ENCODE results near the gene KRT13. TPM values are rescaled to one million over a fixed set of nuclear protein-coding genes. Genes with fewer than 3 reads are reported as not detected.

The KRT13 gene
- total and polyA plus RNA-seq, 2 of the 4 experiments (the other 2 are of a cell fraction) = 0.18 to 0.56 TPM

DNA sequence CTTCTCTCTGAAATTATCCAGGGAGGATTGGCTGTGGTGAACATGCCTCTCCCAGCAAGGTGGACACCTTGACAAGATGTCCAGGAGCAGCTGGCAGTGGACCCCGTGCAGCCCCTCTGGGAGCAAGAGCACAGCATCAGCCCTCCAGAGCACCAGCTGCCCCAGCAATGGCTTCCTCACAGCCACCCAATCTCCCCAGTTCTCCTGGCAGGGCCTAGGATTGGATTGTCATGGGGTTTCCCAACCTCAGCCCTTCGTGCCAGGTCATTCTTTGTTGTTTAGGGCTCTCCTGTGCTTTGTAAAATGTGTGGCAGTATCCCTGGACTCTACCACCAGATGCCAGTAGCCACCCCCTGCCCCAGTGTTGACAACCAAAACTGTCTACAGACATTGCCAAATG lies 13.9 kb downstream of the KRT13 start:
- Histone ChIP-seq H4K8ac (ENCODE audit: low read depth in 2 of 2, low read length in 2 of 2) (no peak overlapping the region), H4K20me1 (ENCODE audit: insufficient read depth, low read length) (no peaks in the 10 kb centered on the region), H3K4me1 (ENCODE audit: control insufficient read depth, insufficient read depth, low read length) (peaks cover 15% of the 10 kb centered on the region), H4K91ac (ENCODE audit: insufficient read depth, low read depth, low read length) (no peak overlapping the region), H2BK120ac (ENCODE audit: low read depth, low read length) (no peak overlapping the region), H3K9me1 (ENCODE audit: insufficient read depth, low read length) (peaks cover 12% of the 10 kb centered on the region), H2AFZ (replicated peaks; ENCODE audit: low read length, poor library complexity) (no peak overlapping the region), H3K4ac (ENCODE audit: low read depth, low read length) (no peak overlapping the region), H2BK5ac (ENCODE audit: low read depth, low read length, poor library complexity, severe bottlenecking) (no peak overlapping the region), H2BK15ac (ENCODE audit: low read depth, low read length) (no peak overlapping the region), H3K27me3 (ENCODE audit: control insufficient read depth, insufficient read depth, low read length) (no peaks in the 10 kb centered on the region), H3K9me3 (ENCODE audit: control insufficient read depth, insufficient read depth, low read length) (no peaks in the 10 kb centered on the region), H3K4me2 (ENCODE audit: low read depth, low read length) (no peak overlapping the region), H3K56ac (ENCODE audit: extremely low read depth, insufficient read depth, low read length) (no peak overlapping the region), H4K5ac (ENCODE audit: low read depth, low read length) (no peak overlapping the region), H3K36me3 (ENCODE audit: control insufficient read depth, insufficient read depth, low read length) (no peaks in the 10 kb centered on the region), H3K14ac (replicated peaks; ENCODE audit: low read depth, low read length) (no peak overlapping the region), H2AK9ac (replicated peaks; ENCODE audit: low read depth, low read length, poor library complexity) (no peak overlapping the region), H3K9ac (ENCODE audit: low read depth, low read length) (no peak overlapping the region), H2BK20ac (ENCODE audit: low read depth, low read length) (no peak overlapping the region), H2AK5ac (ENCODE audit: low read depth, low read length) (no peak overlapping the region), H3K79me1 (ENCODE audit: low read depth in 1 of 2, low read length in 2 of 2) (no peaks in the 10 kb centered on the region), H3K18ac (ENCODE audit: low read depth, low read length) (no peak overlapping the region), H3K4me3 (ENCODE audit: insufficient read depth, low read depth, low read length) (no peak overlapping the region), H3K23ac (ENCODE audit: low read depth, low read length) (no peak overlapping the region), H3K27ac (ENCODE audit: insufficient read depth, low read length) (no peak overlapping the region)
- POLR2A ChIA-PET (ENCODE audit: unreplicated experiment) = no interaction called here
- intact Hi-C loops (cut with micrococcal nuclease) = no loop called here
- CTCF ChIA-PET = no interaction called here
- DNase-seq = no peak
- dilution Hi-C loops (cut with HindIII; ENCODE audit: low sequenced_read_pairs, unreplicated experiment) = no loop called here
- WGBS, 2 experiments (ENCODE audit: extremely low coverage in 2 of 2, insufficient read length in 1 of 2) = no CpG with 5 or more reads among the region's 2 CpGs
- ATAC-seq (ENCODE audit: low read depth) = no peak
- in situ Hi-C loops (cut with MboI; ENCODE audit: low sequenced_read_pairs) = no loop called here
- TF ChIP-seq, protein P1, sequence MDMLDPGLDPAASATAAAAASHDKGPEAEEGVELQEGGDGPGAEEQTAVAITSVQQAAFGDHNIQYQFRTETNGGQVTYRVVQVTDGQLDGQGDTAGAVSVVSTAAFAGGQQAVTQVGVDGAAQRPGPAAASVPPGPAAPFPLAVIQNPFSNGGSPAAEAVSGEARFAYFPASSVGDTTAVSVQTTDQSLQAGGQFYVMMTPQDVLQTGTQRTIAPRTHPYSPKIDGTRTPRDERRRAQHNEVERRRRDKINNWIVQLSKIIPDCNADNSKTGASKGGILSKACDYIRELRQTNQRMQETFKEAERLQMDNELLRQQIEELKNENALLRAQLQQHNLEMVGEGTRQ (IDR thresholded peaks at IDR 0.05; ENCODE audit: low read depth, low read length) = no peak
- TF ChIP-seq, protein P2, sequence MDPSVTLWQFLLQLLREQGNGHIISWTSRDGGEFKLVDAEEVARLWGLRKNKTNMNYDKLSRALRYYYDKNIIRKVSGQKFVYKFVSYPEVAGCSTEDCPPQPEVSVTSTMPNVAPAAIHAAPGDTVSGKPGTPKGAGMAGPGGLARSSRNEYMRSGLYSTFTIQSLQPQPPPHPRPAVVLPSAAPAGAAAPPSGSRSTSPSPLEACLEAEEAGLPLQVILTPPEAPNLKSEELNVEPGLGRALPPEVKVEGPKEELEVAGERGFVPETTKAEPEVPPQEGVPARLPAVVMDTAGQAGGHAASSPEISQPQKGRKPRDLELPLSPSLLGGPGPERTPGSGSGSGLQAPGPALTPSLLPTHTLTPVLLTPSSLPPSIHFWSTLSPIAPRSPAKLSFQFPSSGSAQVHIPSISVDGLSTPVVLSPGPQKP (IDR thresholded peaks at IDR 0.05; ENCODE audit: borderline replicate concordance, low read depth, low read length) = no peak
- no peak for TF ChIP-seq MAFK (IDR thresholded peaks at IDR 0.05; ENCODE audit: low read depth, low read length)
- no peak for TF ChIP-seq MAZ (IDR thresholded peaks at IDR 0.05; ENCODE audit: borderline replicate concordance, low read depth, low read length)
- no peak for TF ChIP-seq NFE2L2 (IDR thresholded peaks at IDR 0.05; ENCODE audit: low read depth, low read length)
- TF ChIP-seq MXI1 (IDR thresholded peaks at IDR 0.05; ENCODE audit: borderline replicate concordance, low read depth, low read length) = no peak
- TF ChIP-seq BHLHE40 (IDR thresholded peaks at IDR 0.05; ENCODE audit: low read depth, low read length) = no peak
- no peak for TF ChIP-seq POLR2A (IDR thresholded peaks at IDR 0.05; ENCODE audit: low read depth, low read length)
- no peak for TF ChIP-seq SMC3 (IDR thresholded peaks at IDR 0.05; ENCODE audit: low read depth, low read length)
- TF ChIP-seq FOS (IDR thresholded peaks at IDR 0.05; ENCODE audit: low read depth, low read length) = no peak
- no peak for TF ChIP-seq RFX5 (IDR thresholded peaks at IDR 0.05; ENCODE audit: low read depth, low read length)
- TF ChIP-seq RCOR1 (IDR thresholded peaks at IDR 0.05; ENCODE audit: insufficient replicate concordance, low read length) = no peak
- no peak for TF ChIP-seq CHD1 (IDR thresholded peaks at IDR 0.05; ENCODE audit: low read depth, low read length)
- TF ChIP-seq RAD21 (IDR thresholded peaks at IDR 0.05; ENCODE audit: low read length) = no peak
- TF ChIP-seq, protein P3, sequence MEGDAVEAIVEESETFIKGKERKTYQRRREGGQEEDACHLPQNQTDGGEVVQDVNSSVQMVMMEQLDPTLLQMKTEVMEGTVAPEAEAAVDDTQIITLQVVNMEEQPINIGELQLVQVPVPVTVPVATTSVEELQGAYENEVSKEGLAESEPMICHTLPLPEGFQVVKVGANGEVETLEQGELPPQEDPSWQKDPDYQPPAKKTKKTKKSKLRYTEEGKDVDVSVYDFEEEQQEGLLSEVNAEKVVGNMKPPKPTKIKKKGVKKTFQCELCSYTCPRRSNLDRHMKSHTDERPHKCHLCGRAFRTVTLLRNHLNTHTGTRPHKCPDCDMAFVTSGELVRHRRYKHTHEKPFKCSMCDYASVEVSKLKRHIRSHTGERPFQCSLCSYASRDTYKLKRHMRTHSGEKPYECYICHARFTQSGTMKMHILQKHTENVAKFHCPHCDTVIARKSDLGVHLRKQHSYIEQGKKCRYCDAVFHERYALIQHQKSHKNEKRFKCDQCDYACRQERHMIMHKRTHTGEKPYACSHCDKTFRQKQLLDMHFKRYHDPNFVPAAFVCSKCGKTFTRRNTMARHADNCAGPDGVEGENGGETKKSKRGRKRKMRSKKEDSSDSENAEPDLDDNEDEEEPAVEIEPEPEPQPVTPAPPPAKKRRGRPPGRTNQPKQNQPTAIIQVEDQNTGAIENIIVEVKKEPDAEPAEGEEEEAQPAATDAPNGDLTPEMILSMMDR (conservative IDR thresholded peaks at IDR 0.05; ENCODE audit: low read depth, low read length) = no peak
- no peak for TF ChIP-seq CEBPB (IDR thresholded peaks at IDR 0.05; ENCODE audit: low read depth, low read length)
- BruUV-seq (replicated peaks) = no TSS peak

Measured in IMR-90 (cell line).